H1 (cell line): ENCODE measurements around the gene RPL7L1.

Experiments used
- ASH2L ChIP-seq: fragments of 200-600, 300-600 bp; sonication (generic); IDR thresholded peaks from one replicate; pipeline ENCODE4 v1.7.1; 2017; ENCODE audit warnings: low read length
- BRCA1 ChIP-seq: IDR thresholded peaks from 2 replicates; pipeline ENCODE4 v1.6.1; 2012; ENCODE audit warnings: low read depth, low read length, improper control_type of control experiment
- HDAC2 ChIP-seq, 2 experiments: fragments of 300-600 bp in 1 of 2; sonication (generic) in 1 of 2; IDR thresholded peaks; 2 replicates each; pipeline ENCODE4 v1.6.1; 2011 to 2012; ENCODE audit warnings: low read depth in 2 of 2, low read length in 2 of 2, mild to moderate bottlenecking in 2 of 2, moderate library complexity in 2 of 2, borderline replicate concordance in 1 of 2, inconsistent platforms in 1 of 2
- KDM1A ChIP-seq: fragments of 200-600, 300-600 bp; sonication (generic); IDR thresholded peaks from 2 replicates; pipeline ENCODE4 v1.7.1; 2016; ENCODE audit warnings: mild to moderate bottlenecking, low read length, borderline replicate concordance
- POLR2AphosphoS5 ChIP-seq: IDR thresholded peaks from 2 replicates; pipeline ENCODE4 v1.6.1; 2011; ENCODE audit warnings: low read depth, low read length
- RXRA ChIP-seq: IDR thresholded peaks from 2 replicates; pipeline ENCODE4 v1.6.1; 2011; ENCODE audit warnings: low read depth, mild to moderate bottlenecking, low read length, moderate library complexity; ENCODE audit not compliant: insufficient read depth
- SIN3A ChIP-seq, 2 experiments: IDR thresholded peaks in 1 of 2; conservative IDR thresholded peaks in 1 of 2; 2 replicates each; pipeline ENCODE4 v1.6.1; 2011 to 2012; ENCODE audit warnings: low read length in 2 of 2, improper control_type of control experiment in 1 of 2, low read depth in 1 of 2, mild to moderate bottlenecking in 1 of 2
- TF ChIP-seq, protein P1 (sequence below): IDR thresholded peaks from 2 replicates; pipeline ENCODE4 v1.6.1; 2011; ENCODE audit warnings: low read length, improper control_type of control experiment
- TF ChIP-seq, protein P2 (sequence below), 3 experiments: IDR thresholded peaks; 1 replicate in 2 of 3; 2 replicates in 1 of 3; pipeline versions ENCODE4 v1.5.1 to v1.6.1; 2011; ENCODE audit warnings: low read length in 3 of 3, mild to moderate bottlenecking in 3 of 3, inconsistent platforms in 2 of 3, low read depth in 1 of 3, moderate library complexity in 1 of 3; ENCODE audit not compliant: insufficient read depth in 1 of 3; ENCODE audit errors: control extremely low read depth in 1 of 3

DNA sequence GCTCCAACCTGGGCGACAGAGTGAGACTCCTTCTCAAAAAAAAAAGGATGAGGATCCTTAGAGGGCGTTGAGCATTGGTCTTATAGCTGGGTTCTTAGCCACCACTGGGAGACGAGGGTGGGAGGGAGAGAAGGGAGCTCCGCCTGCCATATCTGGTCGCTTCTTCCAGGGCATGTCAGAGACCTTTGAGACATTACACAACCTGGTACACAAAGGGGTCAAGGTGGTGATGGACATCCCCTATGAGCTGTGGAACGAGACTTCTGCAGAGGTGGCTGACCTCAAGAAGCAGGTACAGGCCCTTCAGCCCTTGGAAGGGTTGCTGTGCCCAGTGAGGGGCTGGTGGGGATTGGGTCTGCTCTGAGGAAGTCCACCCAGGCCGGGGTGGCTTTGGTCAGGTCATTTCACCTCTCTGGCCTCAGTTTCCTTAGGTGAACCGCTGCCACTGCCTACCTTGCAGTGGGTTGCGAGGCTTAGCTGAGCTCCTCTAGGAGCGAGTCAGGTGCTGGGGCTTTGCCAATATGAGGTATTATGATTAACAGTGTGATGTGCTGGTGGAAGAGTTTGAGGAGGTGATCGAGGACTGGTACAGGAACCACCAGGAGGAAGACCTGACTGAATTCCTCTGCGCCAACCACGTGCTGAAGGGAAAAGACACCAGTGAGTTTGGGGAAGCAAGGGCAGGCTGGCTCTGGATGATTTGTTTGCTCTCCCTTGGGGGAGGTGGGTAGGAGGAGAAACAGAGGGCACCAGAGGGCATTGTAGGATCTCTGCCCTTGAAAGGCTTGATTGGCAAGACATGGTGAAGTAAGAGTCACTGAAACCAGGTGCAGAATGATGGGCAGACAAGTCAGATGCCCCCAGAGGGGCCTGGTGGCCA, 58.4 kb downstream of the RPL7L1 start:
- TF ChIP-seq, protein P1, sequence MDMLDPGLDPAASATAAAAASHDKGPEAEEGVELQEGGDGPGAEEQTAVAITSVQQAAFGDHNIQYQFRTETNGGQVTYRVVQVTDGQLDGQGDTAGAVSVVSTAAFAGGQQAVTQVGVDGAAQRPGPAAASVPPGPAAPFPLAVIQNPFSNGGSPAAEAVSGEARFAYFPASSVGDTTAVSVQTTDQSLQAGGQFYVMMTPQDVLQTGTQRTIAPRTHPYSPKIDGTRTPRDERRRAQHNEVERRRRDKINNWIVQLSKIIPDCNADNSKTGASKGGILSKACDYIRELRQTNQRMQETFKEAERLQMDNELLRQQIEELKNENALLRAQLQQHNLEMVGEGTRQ = no peak
- TF ChIP-seq, protein P2, sequence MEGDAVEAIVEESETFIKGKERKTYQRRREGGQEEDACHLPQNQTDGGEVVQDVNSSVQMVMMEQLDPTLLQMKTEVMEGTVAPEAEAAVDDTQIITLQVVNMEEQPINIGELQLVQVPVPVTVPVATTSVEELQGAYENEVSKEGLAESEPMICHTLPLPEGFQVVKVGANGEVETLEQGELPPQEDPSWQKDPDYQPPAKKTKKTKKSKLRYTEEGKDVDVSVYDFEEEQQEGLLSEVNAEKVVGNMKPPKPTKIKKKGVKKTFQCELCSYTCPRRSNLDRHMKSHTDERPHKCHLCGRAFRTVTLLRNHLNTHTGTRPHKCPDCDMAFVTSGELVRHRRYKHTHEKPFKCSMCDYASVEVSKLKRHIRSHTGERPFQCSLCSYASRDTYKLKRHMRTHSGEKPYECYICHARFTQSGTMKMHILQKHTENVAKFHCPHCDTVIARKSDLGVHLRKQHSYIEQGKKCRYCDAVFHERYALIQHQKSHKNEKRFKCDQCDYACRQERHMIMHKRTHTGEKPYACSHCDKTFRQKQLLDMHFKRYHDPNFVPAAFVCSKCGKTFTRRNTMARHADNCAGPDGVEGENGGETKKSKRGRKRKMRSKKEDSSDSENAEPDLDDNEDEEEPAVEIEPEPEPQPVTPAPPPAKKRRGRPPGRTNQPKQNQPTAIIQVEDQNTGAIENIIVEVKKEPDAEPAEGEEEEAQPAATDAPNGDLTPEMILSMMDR (IDR thresholded peaks at IDR 0.05; ENCODE audit: control extremely low read depth in 1 of 3, insufficient read depth in 1 of 3, low read depth in 1 of 3, low read length in 3 of 3) = no peak
- TF ChIP-seq HDAC2 (IDR thresholded peaks at IDR 0.05; ENCODE audit: borderline replicate concordance in 1 of 2, low read depth in 2 of 2, low read length in 2 of 2) (no peak), BRCA1 (no peak), POLR2AphosphoS5 (no peak), KDM1A (no peak), ASH2L (no peak), SIN3A (conservative IDR thresholded peaks at IDR 0.05 in 1 of 2, IDR thresholded peaks at IDR 0.05 in 1 of 2; ENCODE audit: low read depth in 1 of 2, low read length in 2 of 2) (no peak), RXRA (no peak)
